IPS DF 4.7 (cell line): ENCODE measurements around the gene WWOX.

Source experiments
- DNase-seq: peaks from one replicate; pipeline ENCODE4 v3.0.0-alpha.2; 2013; ENCODE audit warnings: low spot score; ENCODE audit errors: extremely low read depth

The WWOX gene

GRCh38 chr16:78519896-78520295, 420.4 kb downstream of the WWOX start:
- no peak for DNase-seq

- DNase-seq, result no peak
These were observed 421.0 kb downstream of the WWOX start for GRCh38 chr16:78520470-78520869.

- DNase-seq, result no peak
These were observed 422.9 kb downstream of the WWOX start for GRCh38 chr16:78522327-78522726.

- DNase-seq, result no peak
These were observed 423.9 kb downstream of the WWOX start for GRCh38 chr16:78523212-78523985.

GRCh38 chr16:78524066-78524595, 424.7 kb downstream of the WWOX start:
- DNase-seq, result no peak

- DNase-seq, result no peak
These were observed 428.8 kb downstream of the WWOX start for GRCh38 chr16:78528265-78528664.

GRCh38 chr16:78529881-78530280, 430.4 kb downstream of the WWOX start:
- no peak for DNase-seq

- DNase-seq, result no peak
These were observed 430.8 kb downstream of the WWOX start for GRCh38 chr16:78530283-78530682.

GRCh38 chr16:78535098-78535497, 435.6 kb downstream of the WWOX start:
- DNase-seq, result no peak

- no peak for DNase-seq
These were observed 438.1 kb downstream of the WWOX start for GRCh38 chr16:78537511-78537910.

- no peak for DNase-seq
These were observed 438.8 kb downstream of the WWOX start for GRCh38 chr16:78538292-78538691.

- no peak for DNase-seq
These were observed 439.5 kb downstream of the WWOX start for GRCh38 chr16:78538919-78539318.

- no peak for DNase-seq
These were observed 443.0 kb downstream of the WWOX start for GRCh38 chr16:78542419-78542818.

- no peak for DNase-seq
These were observed 443.6 kb downstream of the WWOX start for GRCh38 chr16:78543023-78543422.

- DNase-seq, result no peak
These were observed 449.9 kb downstream of the WWOX start for GRCh38 chr16:78549366-78549765.

GRCh38 chr16:78551487-78552085, 452.1 kb downstream of the WWOX start:
- no peak for DNase-seq

- no peak for DNase-seq
These were observed 452.7 kb downstream of the WWOX start for GRCh38 chr16:78552106-78552675.

- no peak for DNase-seq
These were observed 453.3 kb downstream of the WWOX start for GRCh38 chr16:78552716-78553115.

GRCh38 chr16:78553268-78554039, 454.0 kb downstream of the WWOX start:
- DNase-seq, result no peak

GRCh38 chr16:78556421-78556820, 457.0 kb downstream of the WWOX start:
- DNase-seq, result no peak

GRCh38 chr16:78560997-78561396, 461.5 kb downstream of the WWOX start:
- no peak for DNase-seq

- no peak for DNase-seq
These were observed 462.7 kb downstream of the WWOX start for GRCh38 chr16:78562111-78562510.
